COLO668 (cell line): ENCODE data around the gene HOXD9.

ENCODE experiments used
- DNase-seq: peaks from one replicate; lab custom pipeline; 2025; ENCODE audit not compliant: unreplicated experiment; lab: John Stamatoyannopoulos, UW

The HOXD9 gene

DNA sequence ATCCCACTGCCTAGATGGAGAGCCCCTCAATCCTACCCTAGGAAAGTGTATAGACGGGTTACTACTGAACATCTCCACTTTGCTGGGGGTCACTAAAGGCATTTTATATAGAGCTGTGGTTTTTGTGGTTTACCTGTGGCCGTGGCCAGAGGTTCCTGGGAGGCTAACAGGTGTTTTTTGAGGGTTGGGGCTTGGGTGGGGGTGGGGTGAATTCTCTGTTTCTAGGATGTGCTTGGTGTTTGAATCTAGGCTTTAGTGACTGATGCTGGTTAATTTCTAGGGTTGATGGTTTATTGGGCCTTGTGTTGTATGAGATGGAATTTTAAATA, 14.7 kb downstream of the HOXD9 start:
- peak; percentile 13 for DNase-seq

DNA sequence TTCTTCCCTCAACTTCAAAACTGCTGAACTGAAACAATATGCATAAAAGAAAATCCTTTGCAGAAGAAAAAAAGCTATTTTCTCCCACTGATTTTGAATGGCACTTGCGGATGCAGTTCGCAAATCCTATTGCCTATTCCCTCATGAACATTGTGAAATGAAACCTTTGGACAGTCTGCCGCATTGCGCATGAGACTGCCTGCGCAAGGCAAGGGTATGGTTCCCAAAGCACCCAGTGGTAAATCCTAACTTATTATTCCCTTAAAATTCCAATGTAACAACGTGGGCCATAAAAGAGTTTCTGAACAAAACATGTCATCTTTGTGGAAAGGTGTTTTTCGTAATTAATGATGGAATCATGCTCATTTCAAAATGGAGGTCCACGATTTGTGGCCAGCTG, 15.4 kb downstream of the HOXD9 start:
- DNase-seq, result no peak

DNA sequence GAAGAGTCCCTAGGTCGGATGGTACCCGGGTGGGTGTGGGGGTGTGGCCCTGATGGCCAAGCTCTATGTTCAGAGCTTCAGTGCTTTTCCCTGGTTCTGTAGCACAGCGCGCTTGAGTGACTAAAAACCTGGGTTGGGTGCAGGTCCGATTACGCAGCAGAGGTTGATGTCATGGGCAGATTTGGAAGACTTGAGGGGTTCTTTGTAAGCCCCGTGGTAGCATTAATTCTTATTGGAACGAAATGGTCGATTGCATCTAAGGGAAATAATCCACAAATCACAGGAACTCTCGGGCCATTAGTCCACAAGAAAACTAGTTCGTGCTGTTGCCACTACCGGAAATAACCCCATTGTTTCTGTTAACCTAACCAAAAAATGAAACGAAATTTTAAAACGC, 16.0 kb downstream of the HOXD9 start:
- DNase-seq, result no peak

DNA sequence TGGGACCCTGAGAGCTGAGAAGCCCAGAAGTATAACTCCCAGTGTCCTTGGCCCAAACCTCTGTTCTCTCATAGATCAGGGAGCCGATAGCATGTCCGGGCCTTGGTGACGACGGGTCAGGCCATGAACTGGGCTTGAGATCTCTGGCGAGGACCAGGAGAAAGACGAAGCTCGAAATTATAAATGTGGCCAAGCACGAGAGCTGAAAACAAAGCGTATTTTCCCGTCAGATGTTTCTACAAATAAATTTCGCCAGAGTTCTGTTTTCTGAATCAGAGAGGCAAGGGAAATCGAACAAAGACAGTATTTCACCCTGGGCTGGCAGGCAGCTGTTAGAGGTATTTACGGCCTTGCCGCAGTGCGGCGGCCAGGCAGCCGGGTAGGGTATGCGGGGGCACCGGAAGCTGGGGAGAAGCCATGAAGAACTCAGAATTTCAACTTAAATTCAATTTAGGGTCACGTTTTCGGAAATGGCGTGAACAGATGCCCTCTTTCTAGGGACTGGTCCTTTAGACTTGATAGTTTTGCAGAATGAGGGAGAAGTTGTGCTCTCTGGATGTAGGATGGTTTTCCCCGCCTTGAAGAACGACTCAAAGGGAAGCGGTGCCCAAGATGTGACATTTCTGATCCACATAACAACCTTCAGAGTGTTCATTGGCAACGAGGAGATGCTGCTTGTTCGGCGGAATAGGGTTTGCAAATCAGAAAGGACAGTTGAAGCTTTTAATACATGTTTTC, 16.6 kb downstream of the HOXD9 start:
- peak; percentile 22 for DNase-seq

DNA sequence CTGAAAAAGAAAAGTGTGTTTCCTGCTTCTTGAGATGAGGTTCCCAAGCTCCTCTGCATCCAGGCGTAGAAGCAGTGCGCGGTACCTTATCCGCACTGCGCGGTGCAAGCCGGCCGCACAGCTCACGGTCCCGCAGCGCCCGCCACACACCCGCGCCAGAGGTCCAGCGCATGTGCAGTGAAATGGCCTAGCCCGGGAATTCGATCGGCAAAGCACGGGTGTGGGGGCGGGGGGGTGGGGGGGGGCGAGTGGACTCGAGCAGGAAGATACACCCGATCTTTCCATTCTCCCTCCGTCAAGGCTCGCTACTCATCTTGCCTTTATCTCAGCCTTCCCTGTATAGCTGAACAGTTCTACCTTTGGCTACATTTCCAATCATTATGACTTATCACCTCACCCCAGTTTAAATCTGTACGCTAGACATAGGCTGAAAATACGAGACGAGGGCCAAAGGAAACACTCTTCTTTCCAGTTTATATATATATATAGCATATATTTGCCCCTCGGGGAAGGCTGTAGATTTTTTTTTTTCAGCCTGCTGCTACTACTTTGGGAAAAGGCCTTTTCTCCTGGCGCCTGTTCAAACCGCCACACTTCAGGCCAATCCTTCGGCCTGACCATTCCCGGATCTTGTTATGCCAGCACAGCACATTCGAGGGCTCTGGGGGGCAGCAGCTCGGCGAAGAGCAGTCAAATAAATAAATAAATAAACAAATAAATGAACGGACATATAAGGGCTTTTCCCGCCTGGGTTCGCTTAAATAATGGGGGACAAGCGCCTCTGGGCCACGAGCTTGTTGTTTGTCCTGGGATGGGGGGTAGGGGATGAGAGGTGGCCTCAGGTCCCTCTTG, 17.4 kb downstream of the HOXD9 start:
- DNase-seq, result peak; percentile 32

DNA sequence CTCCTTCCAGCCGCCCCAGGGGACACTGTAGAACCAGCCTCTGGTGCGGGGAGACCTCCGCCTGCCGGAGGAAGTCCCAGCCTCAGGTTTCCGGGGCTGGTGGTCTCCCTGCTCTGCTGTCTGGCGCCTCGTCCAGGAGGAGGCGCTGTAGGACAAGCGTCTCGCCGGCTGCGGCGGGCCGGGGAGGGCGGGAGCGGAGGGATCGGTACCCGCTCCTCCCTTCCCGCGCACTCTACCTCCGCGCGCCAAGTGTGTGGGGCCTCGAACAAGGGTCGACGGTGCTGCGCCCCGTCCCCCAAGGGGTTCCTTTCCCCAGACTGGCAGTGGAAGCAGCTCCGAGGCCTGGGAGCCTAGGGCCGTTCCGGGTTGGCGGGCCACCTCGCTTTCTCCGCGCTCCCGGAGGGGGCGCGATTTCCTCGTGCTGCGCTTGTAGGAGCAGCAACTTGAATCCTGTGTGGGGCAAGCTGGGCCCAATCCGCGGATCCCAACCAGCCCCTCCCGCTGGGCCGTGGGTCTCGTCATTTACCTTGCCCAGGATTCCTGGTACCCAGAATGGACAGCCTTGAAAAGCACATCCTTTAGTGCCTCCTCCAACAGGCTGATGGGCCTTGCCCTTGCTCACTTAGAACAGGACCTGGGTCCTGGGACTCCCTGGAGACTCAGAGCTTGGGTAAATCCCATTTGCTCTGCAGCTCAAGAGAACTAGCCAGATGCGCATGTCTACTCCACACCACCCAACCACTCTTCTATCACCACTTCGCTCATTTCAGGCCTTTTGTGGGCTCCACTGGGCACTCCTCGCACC, 18.2 kb downstream of the HOXD9 start:
- peak; percentile 89 for DNase-seq

DNA sequence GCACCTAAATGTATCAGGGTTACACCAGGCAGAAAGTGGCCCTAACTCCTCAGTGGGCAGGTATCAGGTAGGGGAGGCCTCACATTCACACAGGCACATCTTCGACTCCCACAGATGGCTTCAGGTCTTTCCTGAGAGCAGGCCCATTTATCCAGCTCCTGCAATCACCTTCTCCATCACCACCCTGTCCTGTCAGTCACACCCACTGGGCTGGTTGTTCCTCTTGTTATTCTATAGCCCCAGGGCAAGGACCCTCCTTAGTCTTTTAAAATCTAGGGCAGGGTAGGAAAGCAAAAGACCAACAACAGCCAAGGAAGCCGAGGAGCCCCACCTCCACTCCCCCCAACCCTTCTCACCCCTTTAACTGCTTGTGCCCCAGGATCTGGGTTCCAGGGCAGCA, 19.8 kb downstream of the HOXD9 start:
- DNase-seq, result no peak

DNA sequence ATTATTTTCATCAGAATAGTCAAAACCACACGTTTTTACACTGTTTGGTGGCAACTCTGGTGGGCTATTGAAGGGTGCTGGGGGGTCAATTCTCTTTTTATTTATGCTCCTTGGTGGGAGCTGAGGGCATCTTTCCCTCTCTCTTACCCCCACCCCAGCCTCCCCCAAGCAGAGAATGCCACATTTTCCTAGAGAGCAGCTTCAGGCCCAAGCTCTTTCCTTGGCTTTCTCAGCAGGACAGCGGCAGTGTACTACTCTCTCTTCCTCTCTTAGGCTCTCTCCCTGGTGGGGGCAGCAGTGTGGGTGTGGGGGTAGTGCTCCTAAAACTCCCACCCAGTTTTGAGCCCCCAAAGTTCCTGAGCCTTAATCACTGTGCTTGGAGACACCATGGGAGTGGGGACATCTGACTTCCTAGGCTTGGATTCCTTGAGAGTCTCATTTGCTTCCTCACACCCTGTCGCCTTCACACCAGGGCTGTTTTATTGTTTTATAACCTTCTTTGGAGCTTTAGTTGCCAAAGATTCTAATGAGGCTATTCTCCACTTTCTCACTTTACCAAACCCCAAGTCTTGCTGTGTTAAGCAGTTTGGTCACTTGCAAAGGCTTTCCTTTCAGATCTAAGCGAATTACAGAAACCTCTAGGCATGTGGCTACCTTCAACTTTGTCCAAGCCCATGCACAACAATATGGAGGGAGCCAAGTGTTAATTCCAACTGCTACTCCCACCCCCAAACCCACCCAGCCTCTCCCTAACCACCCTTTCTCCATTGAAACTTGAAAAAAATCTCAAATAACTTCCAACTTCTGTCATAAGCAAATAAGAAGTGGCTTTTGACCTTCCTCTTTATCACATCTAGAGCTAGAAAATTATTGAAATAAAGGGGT, 22.8 kb downstream of the HOXD9 start:
- no peak for DNase-seq

DNA sequence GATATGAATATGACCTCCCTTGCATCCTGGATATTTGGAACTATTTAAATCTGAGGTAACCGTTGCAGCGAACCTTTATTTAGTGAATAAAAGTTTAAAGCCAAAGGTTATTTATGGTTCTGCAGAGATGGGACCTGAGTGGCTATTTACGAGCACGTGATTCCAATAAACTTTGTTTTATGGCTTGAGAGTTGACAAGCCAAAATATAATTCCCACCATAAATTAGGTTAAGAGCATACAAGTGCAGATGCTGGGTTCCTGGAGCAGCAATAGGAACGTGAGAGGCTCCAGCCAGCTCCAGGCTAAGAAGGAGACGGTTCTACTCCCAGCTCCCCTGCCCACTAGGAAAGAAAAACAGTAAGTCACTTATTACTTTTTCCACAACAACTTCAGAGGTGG, 23.6 kb downstream of the HOXD9 start:
- no peak for DNase-seq

DNA sequence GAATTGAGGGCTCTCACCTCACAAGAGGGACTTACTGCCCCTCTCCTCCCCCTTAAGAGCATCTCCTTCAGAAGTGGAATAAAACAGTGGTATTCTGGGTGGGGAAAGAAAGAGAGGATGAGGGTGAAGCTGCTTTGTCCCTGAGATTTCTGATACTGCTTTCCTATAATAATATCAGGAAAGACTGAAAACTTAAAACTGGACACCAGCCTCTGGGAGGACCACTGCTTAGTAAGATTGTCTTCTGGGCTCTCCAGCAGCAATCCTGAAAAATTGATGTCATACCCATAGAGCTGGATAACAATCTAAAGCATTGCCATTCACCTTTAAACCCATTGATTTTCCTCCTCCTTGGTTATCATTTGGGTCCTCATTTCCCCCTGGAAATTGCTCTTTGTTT, 24.1 kb downstream of the HOXD9 start:
- no peak for DNase-seq

DNA sequence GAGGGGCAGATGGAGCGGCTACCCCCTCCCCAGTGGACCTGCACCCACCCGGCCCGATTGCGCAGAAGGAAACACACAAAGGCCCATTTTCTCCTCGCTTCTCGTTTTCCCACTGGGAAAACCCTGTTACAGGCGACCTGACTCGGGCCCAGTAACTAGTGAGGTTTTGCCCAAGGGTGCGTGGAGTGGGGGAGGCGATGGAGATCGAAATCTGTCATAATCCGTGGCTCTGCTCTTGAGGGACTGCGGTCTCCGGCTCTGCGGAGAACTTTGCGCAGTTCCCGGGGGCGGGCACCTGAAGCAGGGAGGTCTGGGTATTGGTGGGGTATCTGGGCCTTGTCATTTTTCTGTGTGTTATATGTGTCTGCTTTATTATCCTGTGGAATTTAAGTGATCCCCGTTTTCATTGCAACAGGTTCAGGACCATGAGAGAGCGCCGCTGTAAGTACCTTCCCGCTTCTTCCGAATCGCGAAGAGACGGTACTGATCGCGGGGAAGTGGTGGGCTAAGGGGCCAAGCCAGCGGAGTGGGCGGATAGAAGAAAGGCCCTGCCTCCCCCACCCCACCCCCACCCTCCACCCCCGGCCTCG, 24.8 kb downstream of the HOXD9 start:
- no peak for DNase-seq

DNA sequence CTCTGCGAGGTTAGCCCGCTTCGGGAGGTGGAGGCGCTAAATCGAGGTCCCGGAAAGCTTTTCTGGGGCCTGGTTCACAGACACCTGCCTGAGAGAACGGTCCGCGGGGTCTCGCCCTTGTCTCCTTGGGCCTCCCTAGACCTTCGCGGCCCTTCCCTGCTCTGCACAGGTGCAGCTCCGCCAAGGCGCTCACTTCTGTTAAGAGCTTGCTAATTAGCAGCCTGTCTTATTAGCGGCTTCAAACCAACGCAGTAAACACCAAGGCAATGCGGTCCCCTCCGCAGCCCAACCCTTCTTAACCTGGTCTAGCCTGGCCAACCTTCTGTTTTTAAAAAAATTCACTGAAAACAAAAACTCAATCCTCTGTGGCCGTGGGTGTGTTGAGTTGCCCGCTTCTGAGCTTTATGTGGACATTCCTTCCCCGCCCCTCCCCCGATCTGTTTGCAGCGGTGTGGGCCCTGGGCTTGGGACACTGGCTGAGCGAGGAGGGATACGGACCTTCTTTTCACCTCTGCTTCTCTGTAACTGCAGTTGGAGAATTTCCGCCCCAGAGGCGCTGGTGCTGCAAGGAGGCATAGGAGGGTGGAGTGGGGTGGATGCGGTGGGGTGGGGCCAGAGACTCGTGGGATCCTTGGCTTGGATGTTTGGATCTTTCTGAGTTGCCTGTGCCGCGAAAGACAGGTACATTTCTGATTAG, 25.4 kb downstream of the HOXD9 start:
- no peak for DNase-seq

DNA sequence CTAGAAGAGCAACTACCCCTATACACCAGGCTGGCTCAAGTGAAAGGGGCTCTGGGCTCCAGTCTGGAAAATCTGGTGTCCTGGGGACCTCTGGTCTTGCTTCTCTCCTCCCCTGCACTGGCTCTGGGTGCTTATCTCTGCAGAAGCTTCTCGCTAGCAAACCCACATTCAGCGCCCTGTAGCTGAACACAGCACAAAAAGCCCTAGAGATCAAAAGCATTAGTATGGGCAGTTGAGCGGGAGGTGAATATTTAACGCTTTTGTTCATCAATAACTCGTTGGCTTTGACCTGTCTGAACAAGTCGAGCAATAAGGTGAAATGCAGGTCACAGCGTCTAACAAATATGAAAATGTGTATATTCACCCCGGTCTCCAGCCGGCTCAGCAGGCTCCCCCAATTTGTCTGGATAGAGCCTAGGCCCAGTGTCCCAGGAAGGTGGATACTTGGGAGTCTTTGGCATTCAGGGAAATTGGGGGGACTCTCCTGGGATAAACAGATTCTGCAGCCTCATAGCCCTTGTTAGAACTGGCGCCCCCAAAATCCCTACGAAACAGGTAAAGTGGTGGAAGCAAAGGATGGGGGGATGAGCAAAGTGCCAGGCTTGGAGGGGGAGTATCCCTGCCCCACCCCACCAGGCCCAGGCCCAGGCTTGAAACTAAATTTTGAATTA, 26.4 kb downstream of the HOXD9 start:
- no peak for DNase-seq

DNA sequence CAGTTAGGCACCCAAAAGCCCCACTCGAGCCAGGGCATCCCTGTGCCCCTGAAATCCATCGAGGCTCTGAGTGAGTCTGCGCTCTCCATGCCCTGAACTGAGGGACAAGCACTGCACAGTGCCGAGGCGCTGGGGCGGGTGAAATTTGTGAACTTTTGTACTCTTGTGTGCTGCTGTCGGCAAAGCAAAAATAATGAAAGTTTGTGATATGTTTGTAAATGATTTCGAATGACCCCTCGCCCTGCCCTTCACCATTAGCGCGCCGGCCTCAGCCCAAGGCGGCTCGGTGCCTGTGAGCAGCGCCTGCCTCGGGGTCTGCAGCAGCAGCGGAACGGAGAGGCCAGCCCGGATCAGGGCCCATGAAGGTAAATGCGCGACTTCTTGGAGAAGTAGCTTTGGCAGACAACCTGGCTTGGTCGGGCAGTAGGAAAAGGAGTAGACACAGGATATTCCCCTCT, 27.0 kb downstream of the HOXD9 start:
- no peak for DNase-seq

DNA sequence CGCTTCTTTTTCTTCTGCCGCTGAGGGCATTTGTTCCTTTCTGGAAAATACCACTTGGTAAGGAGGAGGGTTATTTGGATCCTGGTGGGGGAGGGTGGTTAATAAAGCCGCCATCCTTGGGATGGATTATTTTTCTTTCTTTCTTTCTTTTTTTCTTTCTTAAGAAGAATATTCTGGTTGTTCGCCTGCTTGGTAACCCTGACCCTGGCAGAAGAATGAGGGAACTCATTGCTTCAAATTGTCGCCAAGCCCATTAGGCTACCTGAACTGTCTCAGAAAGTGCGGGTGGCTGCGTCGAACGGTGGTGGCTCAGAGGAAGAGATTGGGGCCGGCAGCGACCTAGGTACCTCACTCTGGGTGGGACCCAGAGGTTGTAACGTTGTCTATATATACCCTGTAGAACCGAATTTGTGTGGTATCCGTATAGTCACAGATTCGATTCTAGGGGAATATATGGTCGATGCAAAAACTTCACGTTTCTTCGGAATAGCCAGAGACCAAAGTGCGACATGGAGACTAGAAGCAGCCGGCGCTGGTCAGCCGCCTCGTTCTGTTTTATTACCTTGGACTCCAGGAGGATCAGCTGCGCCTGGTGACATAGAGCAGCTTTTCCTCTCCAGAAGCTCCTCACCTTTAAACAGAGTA, 27.5 kb downstream of the HOXD9 start:
- DNase-seq, result no peak

DNA sequence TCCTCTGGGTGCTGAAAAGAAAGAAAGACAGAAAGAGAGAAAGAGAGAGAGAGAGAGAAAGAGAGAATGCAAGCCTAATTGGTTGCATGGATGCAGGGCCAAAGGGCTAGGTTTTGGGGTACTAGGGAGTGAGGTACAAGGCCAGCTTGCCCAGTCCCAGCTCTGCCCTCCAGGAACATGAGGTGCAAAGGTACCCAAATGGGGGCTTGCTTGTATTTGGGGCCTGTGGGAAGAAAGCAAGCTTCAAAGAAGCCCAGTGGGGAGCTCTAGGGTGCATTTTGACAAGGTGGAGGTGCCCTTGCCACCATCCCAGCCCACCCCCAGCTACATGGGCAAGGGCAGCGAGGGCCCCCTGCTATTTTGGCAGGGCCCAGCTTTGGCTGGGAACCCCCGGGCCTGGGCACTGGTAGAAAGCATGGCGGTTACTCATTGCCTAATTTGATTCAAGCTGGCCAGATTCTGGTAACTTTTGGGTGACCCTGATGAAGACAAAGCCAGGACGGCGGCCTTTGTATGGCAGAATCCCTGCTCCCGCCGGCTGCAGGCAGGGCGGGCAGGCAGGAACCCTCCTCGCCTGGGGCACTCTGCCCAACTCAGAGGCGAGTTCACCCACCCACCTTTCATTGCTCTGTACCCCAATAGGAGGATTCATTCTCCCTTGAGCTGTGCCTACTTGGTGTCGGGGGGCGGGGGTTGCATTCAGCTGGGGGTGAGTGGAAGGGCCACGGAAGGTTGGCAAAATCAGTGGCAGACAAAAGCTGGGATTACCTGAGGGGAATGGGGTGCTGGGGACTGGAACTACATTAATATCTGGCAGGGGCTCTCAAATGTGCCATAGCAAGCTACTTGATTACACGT, 28.3 kb downstream of the HOXD9 start:
- no peak for DNase-seq

DNA sequence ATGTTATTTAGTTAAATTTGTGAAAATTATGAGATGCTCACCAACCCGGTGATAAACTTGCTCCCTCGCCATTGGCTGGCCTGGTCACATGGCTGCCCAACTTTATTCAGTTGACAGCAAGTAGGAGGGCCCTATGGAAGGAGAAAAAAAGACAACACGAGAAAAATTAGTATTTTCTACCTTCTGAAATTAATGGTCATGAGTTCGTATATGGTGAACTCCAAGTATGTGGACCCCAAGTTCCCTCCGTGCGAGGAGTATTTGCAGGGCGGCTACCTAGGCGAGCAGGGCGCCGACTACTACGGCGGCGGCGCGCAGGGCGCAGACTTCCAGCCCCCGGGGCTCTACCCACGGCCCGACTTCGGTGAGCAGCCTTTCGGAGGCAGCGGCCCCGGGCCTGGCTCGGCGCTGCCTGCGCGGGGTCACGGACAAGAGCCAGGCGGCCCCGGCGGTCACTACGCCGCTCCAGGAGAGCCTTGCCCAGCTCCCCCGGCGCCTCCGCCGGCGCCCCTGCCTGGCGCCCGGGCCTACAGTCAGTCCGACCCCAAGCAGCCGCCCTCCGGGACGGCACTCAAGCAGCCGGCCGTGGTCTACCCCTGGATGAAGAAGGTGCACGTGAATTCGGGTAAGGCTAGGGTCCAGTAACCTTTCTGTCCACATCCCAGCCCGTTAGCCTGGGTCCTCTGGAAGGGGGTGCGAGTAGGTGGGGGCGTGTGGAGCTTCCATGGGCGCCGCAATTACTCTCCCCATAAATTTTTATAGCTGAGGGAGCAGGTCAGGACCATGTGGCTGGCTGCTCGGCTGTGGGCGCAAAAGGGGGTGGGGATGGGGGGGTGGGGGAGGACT, 29.1 kb downstream of the HOXD9 start, which contains the start of gene HOXD4:
Gene HOXD4 (plus strand): TSS at position 109 of the 846 bp plus-strand sequence. CDS start 84 bp downstream, at position 193.
- DNase-seq, result peak; percentile 37
